SK-N-SH treated with all-trans-retinoic acid at 6 μM for 48 hours (cell line): ENCODE data around the gene ENPP7.

ENCODE experiments used
- RARB ChIP-seq: fragments of 250-450 bp; sonication (Bioruptor Pico); IDR thresholded peaks from 2 replicates; pipeline ENCODE4 v1.8.0; 2021; ENCODE audit warnings: mild to moderate bottlenecking, moderate library complexity
- ZFP30 ChIP-seq: fragments of 450-650 bp; formaldehyde crosslinking; IDR thresholded peaks from 2 replicates; pipeline ENCODE4 v1.5.0; 2022; ENCODE audit warnings: mild to moderate bottlenecking, moderate library complexity
- TF ChIP-seq, protein P1 (sequence below): fragments of 250-450 bp; sonication (Bioruptor Pico); IDR thresholded peaks from 2 replicates; pipeline ENCODE4 v1.8.0; 2021; ENCODE audit warnings: low read depth, mild to moderate bottlenecking, moderate library complexity, borderline replicate concordance
- TF ChIP-seq, protein P2 (sequence below): fragments of 250-450 bp; sonication (Bioruptor Pico); IDR thresholded peaks from 2 replicates; pipeline ENCODE4 v1.8.0; 2020; ENCODE audit warnings: mild to moderate bottlenecking, moderate library complexity, borderline replicate concordance

DNA sequence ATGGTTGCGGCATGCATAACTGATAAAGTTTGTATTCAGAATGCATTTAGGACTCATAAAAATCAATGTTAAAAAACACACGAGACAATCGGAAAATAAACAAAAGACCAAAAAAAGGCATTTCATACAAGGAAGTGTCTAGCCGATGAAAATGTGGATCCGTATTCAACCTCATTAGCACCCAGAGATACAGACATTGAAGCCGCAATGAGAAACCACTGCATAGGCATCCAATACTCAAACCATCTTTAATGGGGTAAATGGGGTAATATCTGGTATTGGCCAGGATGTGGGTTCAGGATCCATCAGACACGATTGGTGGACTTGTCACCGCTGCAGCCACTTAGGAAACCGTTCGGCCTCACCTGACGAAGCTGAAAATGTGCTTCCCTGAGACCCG, 47.4 kb upstream of the ENPP7 start:
- TF ChIP-seq, protein P1, sequence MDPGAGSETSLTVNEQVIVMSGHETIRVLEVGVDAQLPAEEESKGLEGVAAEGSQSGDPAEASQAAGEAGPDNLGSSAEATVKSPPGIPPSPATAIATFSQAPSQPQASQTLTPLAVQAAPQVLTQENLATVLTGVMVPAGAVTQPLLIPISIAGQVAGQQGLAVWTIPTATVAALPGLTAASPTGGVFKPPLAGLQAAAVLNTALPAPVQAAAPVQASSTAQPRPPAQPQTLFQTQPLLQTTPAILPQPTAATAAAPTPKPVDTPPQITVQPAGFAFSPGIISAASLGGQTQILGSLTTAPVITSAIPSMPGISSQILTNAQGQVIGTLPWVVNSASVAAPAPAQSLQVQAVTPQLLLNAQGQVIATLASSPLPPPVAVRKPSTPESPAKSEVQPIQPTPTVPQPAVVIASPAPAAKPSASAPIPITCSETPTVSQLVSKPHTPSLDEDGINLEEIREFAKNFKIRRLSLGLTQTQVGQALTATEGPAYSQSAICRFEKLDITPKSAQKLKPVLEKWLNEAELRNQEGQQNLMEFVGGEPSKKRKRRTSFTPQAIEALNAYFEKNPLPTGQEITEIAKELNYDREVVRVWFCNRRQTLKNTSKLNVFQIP (CRISPR knock-in tag): no peak
- TF ChIP-seq RARB (CRISPR knock-in tag) (no peak), ZFP30 (CRISPR knock-in tag) (no peak)
- TF ChIP-seq, protein P2, sequence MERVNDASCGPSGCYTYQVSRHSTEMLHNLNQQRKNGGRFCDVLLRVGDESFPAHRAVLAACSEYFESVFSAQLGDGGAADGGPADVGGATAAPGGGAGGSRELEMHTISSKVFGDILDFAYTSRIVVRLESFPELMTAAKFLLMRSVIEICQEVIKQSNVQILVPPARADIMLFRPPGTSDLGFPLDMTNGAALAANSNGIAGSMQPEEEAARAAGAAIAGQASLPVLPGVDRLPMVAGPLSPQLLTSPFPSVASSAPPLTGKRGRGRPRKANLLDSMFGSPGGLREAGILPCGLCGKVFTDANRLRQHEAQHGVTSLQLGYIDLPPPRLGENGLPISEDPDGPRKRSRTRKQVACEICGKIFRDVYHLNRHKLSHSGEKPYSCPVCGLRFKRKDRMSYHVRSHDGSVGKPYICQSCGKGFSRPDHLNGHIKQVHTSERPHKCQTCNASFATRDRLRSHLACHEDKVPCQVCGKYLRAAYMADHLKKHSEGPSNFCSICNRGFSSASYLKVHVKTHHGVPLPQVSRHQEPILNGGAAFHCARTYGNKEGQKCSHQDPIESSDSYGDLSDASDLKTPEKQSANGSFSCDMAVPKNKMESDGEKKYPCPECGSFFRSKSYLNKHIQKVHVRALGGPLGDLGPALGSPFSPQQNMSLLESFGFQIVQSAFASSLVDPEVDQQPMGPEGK (CRISPR knock-in tag): no peak
